ENCODE data around the gene RANBP3. TPM values are rescaled to one million over a fixed set of nuclear protein-coding genes. Genes with fewer than 3 reads are reported as not detected.

RANBP3 gene
- total and polyA plus RNA-seq, 2 experiments from 2014 or later, result 40.2 to 98.3 TPM

DNA sequence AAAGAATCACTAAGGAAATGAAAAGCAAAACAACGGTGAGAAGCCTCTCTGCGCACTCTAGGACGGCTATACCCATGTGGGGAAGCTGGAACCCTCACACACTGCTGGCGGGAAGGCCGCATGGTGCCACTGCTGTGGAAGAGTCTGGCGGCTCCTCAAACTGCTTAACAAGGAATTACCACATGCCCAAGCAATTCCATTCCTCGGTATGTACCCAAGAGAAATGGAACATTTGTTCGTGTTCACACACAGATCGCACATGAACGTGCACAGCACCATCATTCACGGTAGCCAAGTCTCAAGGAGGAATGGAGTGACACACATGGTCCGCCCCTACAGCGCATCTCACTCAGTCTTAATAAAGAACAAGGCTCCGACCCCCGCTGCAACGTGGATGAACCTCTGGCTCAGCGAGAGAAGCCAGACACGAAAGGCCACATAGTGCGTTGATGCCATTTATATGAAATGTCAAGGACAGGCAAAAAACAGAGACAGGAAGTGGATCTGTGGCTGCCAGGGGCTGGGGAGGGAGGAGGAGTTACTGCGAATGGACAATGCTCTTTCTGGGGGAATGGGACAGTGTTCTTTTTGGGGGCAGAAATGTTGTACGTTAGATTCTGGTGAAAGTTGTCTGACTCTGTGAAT is 56.3 kb downstream of the RANBP3 start:
- Mint-ChIP-seq H3K27me3 (ENCODE audit: insufficient read depth, low read depth, poor library complexity) (peaks cover 2% of the 10 kb centered on the region), H3K4me3 (no peak overlapping the region), H3K27ac (no peak overlapping the region; the same call in 1 of the 2 replicates), H3K36me3 (ENCODE audit: low read depth) (peaks cover 64% of the 10 kb centered on the region), H3K4me1 (no peaks in the 10 kb centered on the region), H3K9me3 (no peaks in the 10 kb centered on the region)
- peaks cover 20% of the 10 kb centered on the region for H3K36me3 ChIP-seq (ENCODE audit: insufficient read depth)
- no peak for ATAC-seq
- TF ChIP-seq EZH2 (IDR thresholded peaks at IDR 0.05; ENCODE audit: low read depth, unreplicated experiment) (no peak), CREB1 (CRISPR knock-in tag; IDR thresholded peaks at IDR 0.05; ENCODE audit: low read depth) (no peak), ZNF331 (CRISPR knock-in tag; IDR thresholded peaks at IDR 0.05; ENCODE audit: low read depth) (no peak), STAT1 (IDR thresholded peaks at IDR 0.05; ENCODE audit: unreplicated experiment) (no peak), POLR2AphosphoS5 (IDR thresholded peaks at IDR 0.05; ENCODE audit: low read depth) (no peak), JUNB (IDR thresholded peaks at IDR 0.05; ENCODE audit: unreplicated experiment) (no peak)
- TF ChIP-seq, protein P1, sequence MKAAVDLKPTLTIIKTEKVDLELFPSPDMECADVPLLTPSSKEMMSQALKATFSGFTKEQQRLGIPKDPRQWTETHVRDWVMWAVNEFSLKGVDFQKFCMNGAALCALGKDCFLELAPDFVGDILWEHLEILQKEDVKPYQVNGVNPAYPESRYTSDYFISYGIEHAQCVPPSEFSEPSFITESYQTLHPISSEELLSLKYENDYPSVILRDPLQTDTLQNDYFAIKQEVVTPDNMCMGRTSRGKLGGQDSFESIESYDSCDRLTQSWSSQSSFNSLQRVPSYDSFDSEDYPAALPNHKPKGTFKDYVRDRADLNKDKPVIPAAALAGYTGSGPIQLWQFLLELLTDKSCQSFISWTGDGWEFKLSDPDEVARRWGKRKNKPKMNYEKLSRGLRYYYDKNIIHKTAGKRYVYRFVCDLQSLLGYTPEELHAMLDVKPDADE (IDR thresholded peaks at IDR 0.05), result no peak
- TF ChIP-seq, protein P2, sequence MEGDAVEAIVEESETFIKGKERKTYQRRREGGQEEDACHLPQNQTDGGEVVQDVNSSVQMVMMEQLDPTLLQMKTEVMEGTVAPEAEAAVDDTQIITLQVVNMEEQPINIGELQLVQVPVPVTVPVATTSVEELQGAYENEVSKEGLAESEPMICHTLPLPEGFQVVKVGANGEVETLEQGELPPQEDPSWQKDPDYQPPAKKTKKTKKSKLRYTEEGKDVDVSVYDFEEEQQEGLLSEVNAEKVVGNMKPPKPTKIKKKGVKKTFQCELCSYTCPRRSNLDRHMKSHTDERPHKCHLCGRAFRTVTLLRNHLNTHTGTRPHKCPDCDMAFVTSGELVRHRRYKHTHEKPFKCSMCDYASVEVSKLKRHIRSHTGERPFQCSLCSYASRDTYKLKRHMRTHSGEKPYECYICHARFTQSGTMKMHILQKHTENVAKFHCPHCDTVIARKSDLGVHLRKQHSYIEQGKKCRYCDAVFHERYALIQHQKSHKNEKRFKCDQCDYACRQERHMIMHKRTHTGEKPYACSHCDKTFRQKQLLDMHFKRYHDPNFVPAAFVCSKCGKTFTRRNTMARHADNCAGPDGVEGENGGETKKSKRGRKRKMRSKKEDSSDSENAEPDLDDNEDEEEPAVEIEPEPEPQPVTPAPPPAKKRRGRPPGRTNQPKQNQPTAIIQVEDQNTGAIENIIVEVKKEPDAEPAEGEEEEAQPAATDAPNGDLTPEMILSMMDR (conservative IDR thresholded peaks at IDR 0.05; ENCODE audit: low read depth in 2 of 2), result no peak
- TF ChIP-seq, protein P3, sequence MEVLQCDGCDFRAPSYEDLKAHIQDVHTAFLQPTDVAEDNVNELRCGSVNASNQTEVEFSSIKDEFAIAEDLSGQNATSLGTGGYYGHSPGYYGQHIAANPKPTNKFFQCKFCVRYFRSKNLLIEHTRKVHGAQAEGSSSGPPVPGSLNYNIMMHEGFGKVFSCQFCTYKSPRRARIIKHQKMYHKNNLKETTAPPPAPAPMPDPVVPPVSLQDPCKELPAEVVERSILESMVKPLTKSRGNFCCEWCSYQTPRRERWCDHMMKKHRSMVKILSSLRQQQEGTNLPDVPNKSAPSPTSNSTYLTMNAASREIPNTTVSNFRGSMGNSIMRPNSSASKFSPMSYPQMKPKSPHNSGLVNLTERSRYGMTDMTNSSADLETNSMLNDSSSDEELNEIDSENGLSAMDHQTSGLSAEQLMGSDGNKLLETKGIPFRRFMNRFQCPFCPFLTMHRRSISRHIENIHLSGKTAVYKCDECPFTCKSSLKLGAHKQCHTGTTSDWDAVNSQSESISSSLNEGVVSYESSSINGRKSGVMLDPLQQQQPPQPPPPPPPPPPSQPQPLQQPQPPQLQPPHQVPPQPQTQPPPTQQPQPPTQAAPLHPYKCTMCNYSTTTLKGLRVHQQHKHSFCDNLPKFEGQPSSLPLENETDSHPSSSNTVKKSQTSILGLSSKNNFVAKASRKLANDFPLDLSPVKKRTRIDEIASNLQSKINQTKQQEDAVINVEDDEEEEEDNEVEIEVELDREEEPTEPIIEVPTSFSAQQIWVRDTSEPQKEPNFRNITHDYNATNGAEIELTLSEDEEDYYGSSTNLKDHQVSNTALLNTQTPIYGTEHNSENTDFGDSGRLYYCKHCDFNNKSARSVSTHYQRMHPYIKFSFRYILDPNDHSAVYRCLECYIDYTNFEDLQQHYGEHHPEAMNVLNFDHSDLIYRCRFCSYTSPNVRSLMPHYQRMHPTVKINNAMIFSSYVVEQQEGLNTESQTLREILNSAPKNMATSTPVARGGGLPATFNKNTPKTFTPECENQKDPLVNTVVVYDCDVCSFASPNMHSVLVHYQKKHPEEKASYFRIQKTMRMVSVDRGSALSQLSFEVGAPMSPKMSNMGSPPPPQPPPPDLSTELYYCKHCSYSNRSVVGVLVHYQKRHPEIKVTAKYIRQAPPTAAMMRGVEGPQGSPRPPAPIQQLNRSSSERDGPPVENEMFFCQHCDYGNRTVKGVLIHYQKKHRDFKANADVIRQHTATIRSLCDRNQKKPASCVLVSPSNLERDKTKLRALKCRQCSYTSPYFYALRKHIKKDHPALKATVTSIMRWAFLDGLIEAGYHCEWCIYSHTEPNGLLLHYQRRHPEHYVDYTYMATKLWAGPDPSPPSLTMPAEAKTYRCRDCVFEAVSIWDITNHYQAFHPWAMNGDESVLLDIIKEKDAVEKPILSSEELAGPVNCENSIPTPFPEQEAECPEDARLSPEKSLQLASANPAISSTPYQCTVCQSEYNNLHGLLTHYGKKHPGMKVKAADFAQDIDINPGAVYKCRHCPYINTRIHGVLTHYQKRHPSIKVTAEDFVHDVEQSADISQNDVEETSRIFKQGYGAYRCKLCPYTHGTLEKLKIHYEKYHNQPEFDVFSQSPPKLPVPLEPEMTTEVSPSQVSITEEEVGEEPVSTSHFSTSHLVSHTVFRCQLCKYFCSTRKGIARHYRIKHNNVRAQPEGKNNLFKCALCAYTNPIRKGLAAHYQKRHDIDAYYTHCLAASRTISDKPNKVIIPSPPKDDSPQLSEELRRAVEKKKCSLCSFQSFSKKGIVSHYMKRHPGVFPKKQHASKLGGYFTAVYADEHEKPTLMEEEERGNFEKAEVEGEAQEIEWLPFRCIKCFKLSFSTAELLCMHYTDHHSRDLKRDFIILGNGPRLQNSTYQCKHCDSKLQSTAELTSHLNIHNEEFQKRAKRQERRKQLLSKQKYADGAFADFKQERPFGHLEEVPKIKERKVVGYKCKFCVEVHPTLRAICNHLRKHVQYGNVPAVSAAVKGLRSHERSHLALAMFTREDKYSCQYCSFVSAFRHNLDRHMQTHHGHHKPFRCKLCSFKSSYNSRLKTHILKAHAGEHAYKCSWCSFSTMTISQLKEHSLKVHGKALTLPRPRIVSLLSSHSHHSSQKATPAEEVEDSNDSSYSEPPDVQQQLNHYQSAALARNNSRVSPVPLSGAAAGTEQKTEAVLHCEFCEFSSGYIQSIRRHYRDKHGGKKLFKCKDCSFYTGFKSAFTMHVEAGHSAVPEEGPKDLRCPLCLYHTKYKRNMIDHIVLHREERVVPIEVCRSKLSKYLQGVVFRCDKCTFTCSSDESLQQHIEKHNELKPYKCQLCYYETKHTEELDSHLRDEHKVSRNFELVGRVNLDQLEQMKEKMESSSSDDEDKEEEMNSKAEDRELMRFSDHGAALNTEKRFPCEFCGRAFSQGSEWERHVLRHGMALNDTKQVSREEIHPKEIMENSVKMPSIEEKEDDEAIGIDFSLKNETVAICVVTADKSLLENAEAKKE (CRISPR knock-in tag; IDR thresholded peaks at IDR 0.05), result no peak
- no peaks in the 10 kb centered on the region for H3F3A ChIP-seq (replicated peaks; ENCODE audit: low read depth)
- no peaks in the 10 kb centered on the region for H3K79me2 ChIP-seq (replicated peaks; ENCODE audit: insufficient read depth)
- no peak overlapping the region for H3K27ac ChIP-seq (ENCODE audit: low read depth)
- H3K27me3 ChIP-seq (ENCODE audit: insufficient read depth), result no peaks in the 10 kb centered on the region
- H2AFZ ChIP-seq, result no peak overlapping the region
- no peaks in the 10 kb centered on the region; the same call in 1 of the 2 replicates for H4K20me1 ChIP-seq (replicated peaks; ENCODE audit: insufficient read depth)
- DNase-seq (ENCODE audit: low spot score), result no peak
- H3K9me2 ChIP-seq (ENCODE audit: insufficient read depth), result no peaks in the 10 kb centered on the region
- no peak overlapping the region for H3K4me2 ChIP-seq
- H3K4me1 ChIP-seq (ENCODE audit: insufficient read depth), result no peaks in the 10 kb centered on the region
- H3K4me3 ChIP-seq, result no peak overlapping the region
